K562 (cell line): ENCODE measurements around the gene UPK3A. TPM values are rescaled to one million over a fixed set of nuclear protein-coding genes. Genes with fewer than 3 reads are reported as not detected.
A peak's percentile ranks its signal among the peaks of the same experiment; 100 is the strongest.

Experiments
- ATAC-seq: fragments of 200-7000 bp; cut with Tn5 transposase; 3 replicates; pipeline ENCODE4 v1.9.1; 2020; ENCODE audit warnings: moderate library complexity
- BruUV-seq: library from RNA; stranded (reverse); fragments of 400-500 nt; replicated peaks from 2 replicates; lab custom pipeline; 2021; lab: Mats Ljungman, UMichigan
- CTCF ChIA-PET: fragments of 300-600 bp; formaldehyde crosslinking; extraction: SDS; loops from one replicate; lab custom pipeline; 2021; ENCODE audit warnings: low intra/inter-chr PET ratio; lab: Yijun Ruan, JAX
- POLR2A ChIA-PET: fragments of 300-600, 350-650 bp; sonication (Branson Sonifier 250); formaldehyde crosslinking; extraction: SDS; loops from one replicate; lab custom pipeline; 2021; ENCODE audit warnings: antibody characterized with exemption, inconsistent platforms; lab: Yijun Ruan, JAX
- DNase-seq, 4 experiments: peaks; one replicate each; pipeline versions ENCODE4 v3.0.0 to v3.0.0-alpha.2; 2011 to 2018; ENCODE audit warnings: low spot score in 3 of 4, mixed read lengths in 3 of 4; ENCODE audit errors: extremely low read depth in 1 of 4
- FAIRE-seq: peaks from 2 replicates; lab custom pipeline; 2011; peaks lifted over from hg19 to GRCh38; lab: Jason Lieb, UNC
- H2AFZ ChIP-seq: 2 replicates; pipeline ENCODE4 v1.6.0; 2011; ENCODE audit warnings: low read depth, low read length, control low read depth, inconsistent platforms
- H3K27ac ChIP-seq: fragments of 200-600 bp; 3 replicates; pipeline ENCODE4 v1.8.0; 2011; ENCODE audit warnings: low read depth, mild to moderate bottlenecking, control low read depth, inconsistent platforms, low read length, moderate library complexity, mixed read lengths; ENCODE audit errors: extremely low read depth
- H3K27me3 ChIP-seq, 2 experiments: fragments of 300-600 bp in 1 of 2; 2 replicates in 1 of 2; 3 replicates in 1 of 2; pipeline versions ENCODE4 v1.6.0 to v1.8.0; 2011; ENCODE audit warnings: inconsistent platforms in 2 of 2, low read length in 2 of 2, mild to moderate bottlenecking in 1 of 2, mixed read lengths in 1 of 2, moderate library complexity in 1 of 2; ENCODE audit not compliant: control insufficient read depth in 2 of 2, insufficient read depth in 2 of 2
- H3K36me3 ChIP-seq: fragments of 300-600 bp; 3 replicates; pipeline ENCODE4 v1.8.0; 2011; ENCODE audit warnings: mild to moderate bottlenecking, low read length, inconsistent platforms; ENCODE audit not compliant: control insufficient read depth, insufficient read depth
- H3K4me1 ChIP-seq, 2 experiments: fragments of 200-600 bp in 1 of 2; replicated peaks in 1 of 2; 2 replicates in 1 of 2; 3 replicates in 1 of 2; pipeline versions ENCODE4 v1.5.1 to v1.8.0; 2011; ENCODE audit warnings: inconsistent platforms in 2 of 2, low read length in 2 of 2, mild to moderate bottlenecking in 1 of 2, mixed read lengths in 1 of 2, moderate library complexity in 1 of 2; ENCODE audit not compliant: control insufficient read depth in 2 of 2, insufficient read depth in 2 of 2
- H3K4me2 ChIP-seq: 2 replicates; pipeline ENCODE4 v1.6.1; 2011; ENCODE audit warnings: low read length, control low read depth, inconsistent platforms, mixed read lengths; ENCODE audit not compliant: insufficient read depth
- H3K4me3 ChIP-seq: fragments of 200-600 bp; sonication (generic), shearing (Covaris generic); 2 replicates; pipeline ENCODE4 v1.5.1; 2016; ENCODE audit warnings: control low read depth, inconsistent platforms
- H3K79me2 ChIP-seq: fragments of 200-600 bp; 3 replicates; pipeline ENCODE4 v1.8.0; 2011; ENCODE audit warnings: low read length, inconsistent platforms; ENCODE audit not compliant: control insufficient read depth, insufficient read depth
- H3K9ac ChIP-seq, 2 experiments: 2 replicates each; pipeline versions ENCODE4 v1.6.0 to v1.6.1; 2011; ENCODE audit warnings: low read depth in 2 of 2, low read length in 2 of 2, control low read depth in 1 of 2, inconsistent platforms in 1 of 2, mild to moderate bottlenecking in 1 of 2, mixed read lengths in 1 of 2; ENCODE audit not compliant: insufficient read depth in 1 of 2
- H3K9me1 ChIP-seq: one replicate; pipeline ENCODE4 v1.6.0; 2011; ENCODE audit warnings: inconsistent platforms, mild to moderate bottlenecking, low read length, moderate library complexity; ENCODE audit not compliant: control insufficient read depth, insufficient read depth
- H3K9me3 ChIP-seq: replicated peaks from 2 replicates; pipeline ENCODE4 v1.5.1; 2011; ENCODE audit warnings: low read depth, low read length, inconsistent platforms; ENCODE audit not compliant: control insufficient read depth, insufficient read depth
- H4K20me1 ChIP-seq: replicated peaks from 2 replicates; pipeline ENCODE4 v1.6.1; 2011; ENCODE audit warnings: low read length, inconsistent platforms, mixed read lengths; ENCODE audit not compliant: control insufficient read depth, insufficient read depth
- FOXJ2 ChIP-seq: fragments of 200-800 bp; sonication (Bioruptor generic); IDR thresholded peaks from 2 replicates; pipeline ENCODE4 v1.6.1; 2016; ENCODE audit warnings: missing genetic modification characterization, missing compliant biosample characterization
- SRSF1 ChIP-seq: fragments of 200-400 bp; formaldehyde crosslinking; IDR thresholded peaks from 2 replicates; pipeline ENCODE4 v1.6.1; 2017; ENCODE audit warnings: mild to moderate bottlenecking, low read depth, low read length, moderate library complexity
- YY1 ChIP-seq, 3 experiments: IDR thresholded peaks; 2 replicates each; pipeline ENCODE4 v1.6.1; 2011; ENCODE audit warnings: low read length in 2 of 3, mild to moderate bottlenecking in 2 of 3, moderate library complexity in 2 of 3, borderline replicate concordance in 1 of 3, control low read depth in 1 of 3, low read depth in 1 of 3; ENCODE audit not compliant: insufficient read depth in 3 of 3, insufficient replicate concordance in 2 of 3, control insufficient read depth in 1 of 3, insufficient read length in 1 of 3; ENCODE audit errors: extremely low read depth in 1 of 3
- ZNF347 ChIP-seq: fragments of 450-650 bp; formaldehyde crosslinking; IDR thresholded peaks from 2 replicates; pipeline ENCODE4 v1.4.0; 2020; ENCODE audit warnings: low read depth, mild to moderate bottlenecking, moderate library complexity
- ZNF444 ChIP-seq: fragments of 250-450 bp; sonication (Bioruptor Pico); IDR thresholded peaks from 2 replicates; pipeline ENCODE4 v1.4.0; 2020; ENCODE audit warnings: mild to moderate bottlenecking, moderate library complexity
- ZNF696 ChIP-seq: fragments of 250-450 bp; sonication (Bioruptor Pico); conservative IDR thresholded peaks from 2 replicates; pipeline ENCODE4 v1.4.0; 2020; ENCODE audit warnings: mild to moderate bottlenecking, moderate library complexity
- WGBS: fragments of 100-300 bp; shearing (Covaris generic); methylation state at CpG from one replicate; pipeline ENCODE4 v1.1.6; 2016; ENCODE audit warnings: low coverage, mixed read lengths; ENCODE audit not compliant: insufficient coverage; ENCODE audit errors: missing lambda C conversion rate; 5-methylcytosine and 5-hydroxymethylcytosine counted together
- in situ Hi-C: fragments of 300-500 bp; cut with MboI; formaldehyde crosslinking; loops from 4 replicates; pipeline ENCODE4 v1.15.0; 2018; ENCODE audit warnings: inconsistent platforms, mixed read lengths
- intact Hi-C: fragments of 100-400 bp; cut with micrococcal nuclease; formaldehyde crosslinking; loops from 2 replicates; pipeline ENCODE4 v1.14.2; 2022
- polyA plus RNA-seq, 8 experiments: library from polyadenylated mRNA; depleted of rRNA in 4 of 8; stranded (reverse) in 5 of 8; unstranded in 3 of 8; fragments of >200 nt; fragmentation: Nextera tagmentation in 2 of 8; fragmentation: Illumina TruSeq in 1 of 8; extraction: Ambion mirVana in 2 of 8; extraction: Trizol in 1 of 8; gene quantifications; 2 replicates each; pipeline versions ENCODE4 v1.2.1 to v1.2.3, GENCODE V29; 2011 to 2014; ENCODE audit warnings: inconsistent platforms in 1 of 8, missing spikeins in 1 of 8
- total RNA-seq, 7 experiments: library from RNA; depleted of rRNA in 6 of 7; stranded (reverse); fragments of >200 nt in 6 of 7; fragmentation: Illumina TruSeq in 2 of 7; extraction: Trizol in 2 of 7; gene quantifications; 2 replicates each; pipeline versions ENCODE4 v1.2.1 to v1.2.3, GENCODE V29; 2011 to 2021; ENCODE audit warnings: low replicate concordance in 1 of 7
- TF ChIP-seq, protein P1 (sequence below): fragments of 450-650 bp; IDR thresholded peaks from 2 replicates; pipeline ENCODE4 v1.6.1; 2016; ENCODE audit warnings: borderline replicate concordance
- TF ChIP-seq, protein P2 (sequence below): fragments of 200-800 bp; sonication (Bioruptor generic); IDR thresholded peaks from 2 replicates; pipeline ENCODE4 v1.6.1; 2017; ENCODE audit warnings: missing genetic modification characterization, missing compliant biosample characterization
- TF ChIP-seq, protein P3 (sequence below): sonication (generic); formaldehyde crosslinking; IDR thresholded peaks from 2 replicates; pipeline ENCODE4 v1.5.0; 2020; ENCODE audit warnings: missing genetic modification reagents

UPK3A gene
- total and polyA plus RNA-seq, 9 of the 15 experiments (the other 6 are each of a cell fraction or from before 2014, with no cell fraction given) = not detected

DNA sequence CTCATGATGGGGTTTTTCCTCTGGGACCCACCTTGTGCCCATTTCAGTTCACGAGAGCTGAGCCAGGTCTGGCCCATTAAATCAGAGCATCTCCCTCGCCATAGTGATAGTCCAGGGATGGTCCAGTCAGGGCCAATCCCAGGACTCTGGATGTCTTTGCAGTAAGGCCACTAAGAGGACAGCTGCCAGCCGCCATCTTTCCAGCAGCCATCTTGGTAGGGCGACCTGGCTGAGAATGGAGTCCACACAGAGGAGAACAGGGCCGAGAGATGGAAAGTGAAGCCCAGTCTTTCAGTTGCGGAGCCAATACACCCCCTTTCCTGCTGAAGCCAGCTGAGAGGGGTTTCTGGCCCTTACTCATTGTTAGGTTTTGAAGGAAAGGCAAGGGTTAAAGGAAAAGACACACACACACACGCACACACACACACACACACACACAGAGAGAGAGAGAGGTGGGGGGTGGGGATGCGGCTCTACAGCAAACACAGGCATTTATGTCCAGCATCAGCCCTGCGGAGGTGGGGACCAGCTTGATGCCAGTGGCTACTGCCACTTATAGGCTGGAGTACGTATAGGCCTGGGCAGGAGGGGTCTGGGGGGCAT, 31.6 kb upstream of the UPK3A start:
- CTCF ChIA-PET = no interaction called here

DNA sequence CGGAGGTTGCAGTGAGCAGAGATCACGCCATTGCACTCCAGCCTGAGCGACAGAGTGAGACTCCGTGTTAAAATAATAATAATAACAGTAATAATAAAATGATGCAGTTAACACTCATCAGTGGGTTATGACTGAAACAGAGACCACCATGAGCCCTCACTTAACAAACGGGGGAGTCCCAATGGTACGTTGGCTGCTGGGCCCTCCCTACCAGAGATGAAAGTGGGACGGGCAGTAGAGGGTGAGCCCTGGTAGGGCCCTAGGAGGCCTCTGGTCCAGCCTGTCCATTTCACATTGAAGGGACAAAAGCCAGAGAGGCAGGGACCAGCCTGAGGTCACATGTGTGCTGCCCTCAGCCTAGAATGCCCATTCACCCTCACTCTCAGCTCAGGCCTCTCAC, 30.4 kb upstream of the UPK3A start:
- in situ Hi-C loops = no loop called here
- TF ChIP-seq SRSF1 (no peak), ZNF444 (CRISPR knock-in tag) (no peak), ZNF696 (CRISPR knock-in tag) (no peak), FOXJ2 (tag) (no peak), ZNF347 (CRISPR knock-in tag) (no peak)
- TF ChIP-seq, protein P1, sequence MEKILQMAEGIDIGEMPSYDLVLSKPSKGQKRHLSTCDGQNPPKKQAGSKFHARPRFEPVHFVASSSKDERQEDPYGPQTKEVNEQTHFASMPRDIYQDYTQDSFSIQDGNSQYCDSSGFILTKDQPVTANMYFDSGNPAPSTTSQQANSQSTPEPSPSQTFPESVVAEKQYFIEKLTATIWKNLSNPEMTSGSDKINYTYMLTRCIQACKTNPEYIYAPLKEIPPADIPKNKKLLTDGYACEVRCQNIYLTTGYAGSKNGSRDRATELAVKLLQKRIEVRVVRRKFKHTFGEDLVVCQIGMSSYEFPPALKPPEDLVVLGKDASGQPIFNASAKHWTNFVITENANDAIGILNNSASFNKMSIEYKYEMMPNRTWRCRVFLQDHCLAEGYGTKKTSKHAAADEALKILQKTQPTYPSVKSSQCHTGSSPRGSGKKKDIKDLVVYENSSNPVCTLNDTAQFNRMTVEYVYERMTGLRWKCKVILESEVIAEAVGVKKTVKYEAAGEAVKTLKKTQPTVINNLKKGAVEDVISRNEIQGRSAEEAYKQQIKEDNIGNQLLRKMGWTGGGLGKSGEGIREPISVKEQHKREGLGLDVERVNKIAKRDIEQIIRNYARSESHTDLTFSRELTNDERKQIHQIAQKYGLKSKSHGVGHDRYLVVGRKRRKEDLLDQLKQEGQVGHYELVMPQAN = no peak
- TF ChIP-seq, protein P2, sequence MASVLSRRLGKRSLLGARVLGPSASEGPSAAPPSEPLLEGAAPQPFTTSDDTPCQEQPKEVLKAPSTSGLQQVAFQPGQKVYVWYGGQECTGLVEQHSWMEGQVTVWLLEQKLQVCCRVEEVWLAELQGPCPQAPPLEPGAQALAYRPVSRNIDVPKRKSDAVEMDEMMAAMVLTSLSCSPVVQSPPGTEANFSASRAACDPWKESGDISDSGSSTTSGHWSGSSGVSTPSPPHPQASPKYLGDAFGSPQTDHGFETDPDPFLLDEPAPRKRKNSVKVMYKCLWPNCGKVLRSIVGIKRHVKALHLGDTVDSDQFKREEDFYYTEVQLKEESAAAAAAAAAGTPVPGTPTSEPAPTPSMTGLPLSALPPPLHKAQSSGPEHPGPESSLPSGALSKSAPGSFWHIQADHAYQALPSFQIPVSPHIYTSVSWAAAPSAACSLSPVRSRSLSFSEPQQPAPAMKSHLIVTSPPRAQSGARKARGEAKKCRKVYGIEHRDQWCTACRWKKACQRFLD (CRISPR knock-in tag) = no peak

More for the DNA sequence above, 31.6 kb upstream of the UPK3A start:
- no peaks in the 10 kb centered on the region for H4K20me1 ChIP-seq
- H3K9me1 ChIP-seq = no peaks in the 10 kb centered on the region
- no peak overlapping the region for H3K27ac ChIP-seq
- BruUV-seq = no TSS peak
- no peak overlapping the region for H3K9ac ChIP-seq
- no peaks in the 10 kb centered on the region for H3K27me3 ChIP-seq
- no peak overlapping the region for H3K4me3 ChIP-seq
- no peak for FAIRE-seq
- no peaks in the 10 kb centered on the region for H3K9me3 ChIP-seq
- peaks cover 0 to 3% of the 10 kb centered on the region in 2 experiments; a peak in 2 of 5 replicates for H3K4me1 ChIP-seq
- 0 out of 2 replicates have a peak overlapping the region, but pooled peaks have one; percentile 24 for H2AFZ ChIP-seq
- POLR2A ChIA-PET = no interaction called here
- no peak for DNase-seq
- in situ Hi-C loops (no loop called here), intact Hi-C loops (no loop called here)
- WGBS = 50% methylated on average over 9 of the region's 10 CpGs
- ATAC-seq = no peak
- H3K36me3 ChIP-seq = no peaks in the 10 kb centered on the region
- H3K4me2 ChIP-seq = no peak overlapping the region
- TF ChIP-seq, protein P3, sequence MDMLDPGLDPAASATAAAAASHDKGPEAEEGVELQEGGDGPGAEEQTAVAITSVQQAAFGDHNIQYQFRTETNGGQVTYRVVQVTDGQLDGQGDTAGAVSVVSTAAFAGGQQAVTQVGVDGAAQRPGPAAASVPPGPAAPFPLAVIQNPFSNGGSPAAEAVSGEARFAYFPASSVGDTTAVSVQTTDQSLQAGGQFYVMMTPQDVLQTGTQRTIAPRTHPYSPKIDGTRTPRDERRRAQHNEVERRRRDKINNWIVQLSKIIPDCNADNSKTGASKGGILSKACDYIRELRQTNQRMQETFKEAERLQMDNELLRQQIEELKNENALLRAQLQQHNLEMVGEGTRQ (CRISPR knock-in tag) = no peak
- peak in 1 of 3 experiments; percentile 67 for TF ChIP-seq YY1 (IDR thresholded peaks at IDR 0.05; ENCODE audit: borderline replicate concordance in 1 of 3, control insufficient read depth in 1 of 3, extremely low read depth in 1 of 3, insufficient read depth in 3 of 3, insufficient read length in 1 of 3, insufficient replicate concordance in 2 of 3, low read depth in 1 of 3, low read length in 2 of 3)
- no peaks in the 10 kb centered on the region for H3K79me2 ChIP-seq

More for the DNA sequence above, 30.4 kb upstream of the UPK3A start:
- no peak for FAIRE-seq
- DNase-seq = no peak
- no peak overlapping the region for H3K4me2 ChIP-seq
- intact Hi-C loops = no loop called here
- H3K4me1 ChIP-seq = peaks cover 0 to 3% of the 10 kb centered on the region in 2 experiments; a peak in 2 of 5 replicates
- no peaks in the 10 kb centered on the region for H3K9me1 ChIP-seq
- no peak overlapping the region for H3K4me3 ChIP-seq
- no peak overlapping the region for H3K27ac ChIP-seq
- no peaks in the 10 kb centered on the region for H4K20me1 ChIP-seq
- H3K36me3 ChIP-seq = no peaks in the 10 kb centered on the region
- no peak for ATAC-seq
- H3K9me3 ChIP-seq = no peaks in the 10 kb centered on the region
- ChIA-PET CTCF (no interaction called here), POLR2A (interaction anchor here (0.7 kb wide), 1 partner anchor 158 kb away, joined by 3 read pairs; no protein-coding TSS in a partner anchor)
- no peak overlapping the region for H2AFZ ChIP-seq
- BruUV-seq = no TSS peak
- H3K79me2 ChIP-seq = no peaks in the 10 kb centered on the region
- WGBS = 56% methylated on average over 5 of the region's 7 CpGs
- no peaks in the 10 kb centered on the region for H3K27me3 ChIP-seq
- H3K9ac ChIP-seq = no peak overlapping the region
